HG03064 (cell line): ENCODE data around the gene GRN.
"Not testable (repeated sequence)": the region's sequence is repeated elsewhere in the genome, so short reads cannot be mapped to it uniquely, and the experiment has no call there.

Source experiments
- ATAC-seq: cut with Tn5 transposase; IDR thresholded peaks from one replicate; pipeline ENCODE4 v1.9.1; 2021; ENCODE audit warnings: low read depth; ENCODE audit not compliant: unreplicated experiment

The GRN gene

GRCh38 chr17:44345454-44346026 is 438 bp downstream of the GRN start:
- no peak for ATAC-seq

DNA sequence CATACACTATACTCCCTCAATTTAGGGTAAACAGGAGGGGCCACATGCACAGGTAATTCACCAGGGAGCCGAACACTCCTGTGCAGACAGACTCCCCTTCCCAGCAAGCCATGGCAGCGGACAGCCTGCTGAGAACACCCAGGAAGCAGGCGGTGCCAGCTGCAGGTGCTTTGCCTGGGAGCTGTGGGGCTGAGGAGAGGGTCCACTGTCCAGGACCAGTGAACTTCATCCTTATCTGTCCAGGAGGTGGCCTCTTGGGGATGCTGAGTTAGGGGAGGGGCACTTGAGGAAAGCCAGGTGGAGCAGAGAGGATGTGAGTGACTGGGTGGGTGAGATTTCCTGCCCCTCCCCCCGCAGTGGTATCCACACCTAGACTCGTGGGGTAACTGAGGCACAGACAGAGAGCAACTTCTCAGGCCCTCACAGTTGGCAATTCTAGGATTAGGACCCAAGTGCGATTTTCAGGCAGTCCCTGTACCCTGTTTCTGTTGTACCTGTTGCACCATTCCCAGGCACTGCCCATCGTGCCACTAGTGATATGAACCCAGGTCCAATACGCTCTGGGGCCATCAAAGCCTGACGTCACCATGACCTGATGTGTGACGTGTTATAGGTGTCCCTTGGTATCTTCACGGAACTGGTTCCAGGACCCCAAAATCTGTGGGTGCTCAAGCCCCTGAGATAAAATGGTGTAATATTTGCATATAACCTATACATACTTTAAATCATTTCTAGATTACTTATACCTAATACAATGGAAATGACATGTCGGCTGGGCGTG is 1.2 kb downstream of the GRN start:
- no peak for ATAC-seq

DNA sequence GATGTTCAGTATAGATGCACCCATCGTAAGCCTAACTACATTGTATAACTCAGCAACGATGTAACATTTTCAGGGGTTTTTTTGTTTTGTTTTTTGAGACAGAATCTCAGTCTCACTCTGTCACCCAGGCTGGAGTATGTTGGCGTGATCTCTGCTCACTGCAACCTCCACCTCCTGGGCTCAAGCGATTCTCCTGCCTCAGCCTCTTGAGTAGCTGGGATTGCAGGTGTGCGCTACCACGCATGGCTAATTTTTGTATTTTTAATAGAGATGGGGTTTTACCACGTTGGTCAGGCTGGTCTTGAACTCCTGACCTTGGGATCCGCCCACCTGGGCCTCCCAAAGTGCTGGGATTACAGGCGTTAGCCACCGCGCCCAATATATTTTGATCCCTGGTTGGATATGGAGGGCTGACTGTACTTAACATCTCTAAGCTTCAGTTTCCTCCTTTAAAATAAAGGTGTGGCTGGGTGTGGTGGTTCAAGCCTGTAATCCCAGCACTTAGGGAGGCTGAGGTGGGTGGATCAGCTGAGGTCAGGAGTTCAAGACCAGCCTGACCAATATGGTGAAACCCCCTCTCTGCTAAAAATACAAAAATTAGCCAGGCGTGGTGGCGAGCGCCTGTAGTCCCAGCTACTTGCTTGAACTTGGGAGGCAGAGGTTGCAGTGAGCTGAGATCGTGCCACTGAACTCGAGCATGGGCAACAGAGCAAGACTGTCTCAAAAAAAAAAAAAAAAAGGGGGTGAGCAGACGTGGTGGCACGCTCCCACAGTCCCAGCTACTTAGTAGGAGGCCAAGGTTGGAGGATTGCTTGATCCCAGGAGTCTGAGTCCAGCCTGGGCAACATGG is 2.3 kb downstream of the GRN start:
- not testable (repeated sequence) for ATAC-seq

DNA sequence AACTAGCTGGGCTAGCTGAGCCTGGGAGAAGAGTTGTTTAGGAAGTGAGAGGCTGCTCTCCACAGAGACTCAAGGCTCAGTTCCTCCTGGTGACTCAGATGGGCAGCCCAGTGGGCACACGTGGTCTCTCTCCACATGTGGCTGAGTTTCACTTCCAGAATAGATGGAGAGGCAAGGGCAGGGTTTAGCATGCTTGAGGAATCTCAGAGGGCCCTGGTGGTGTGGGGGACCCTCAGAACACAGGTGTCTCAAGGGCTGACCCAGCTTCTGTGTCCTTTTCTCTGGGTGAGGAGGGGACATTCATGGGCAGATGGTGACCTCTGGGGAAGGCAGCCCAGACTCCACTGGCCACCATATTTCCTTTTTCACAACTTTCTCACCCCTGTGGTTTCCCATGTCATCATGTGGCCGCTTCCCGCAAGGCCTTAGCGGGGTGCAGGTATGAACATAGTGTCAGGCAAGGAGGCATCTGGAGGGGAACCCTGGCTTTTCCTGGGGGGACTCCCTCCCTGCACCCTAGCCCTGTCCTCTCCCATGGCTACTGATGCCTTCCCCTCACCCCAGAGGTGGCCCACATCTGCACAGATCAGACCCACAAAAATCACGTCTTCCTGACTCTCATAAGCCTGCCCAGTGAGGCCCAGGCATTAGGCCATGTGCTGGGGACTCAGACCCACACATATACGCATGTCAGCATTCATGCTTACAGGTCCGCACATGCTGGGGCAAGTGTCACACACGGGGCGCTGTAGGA is 3.3 kb downstream of the GRN start:
- peak; percentile 33 for ATAC-seq

DNA sequence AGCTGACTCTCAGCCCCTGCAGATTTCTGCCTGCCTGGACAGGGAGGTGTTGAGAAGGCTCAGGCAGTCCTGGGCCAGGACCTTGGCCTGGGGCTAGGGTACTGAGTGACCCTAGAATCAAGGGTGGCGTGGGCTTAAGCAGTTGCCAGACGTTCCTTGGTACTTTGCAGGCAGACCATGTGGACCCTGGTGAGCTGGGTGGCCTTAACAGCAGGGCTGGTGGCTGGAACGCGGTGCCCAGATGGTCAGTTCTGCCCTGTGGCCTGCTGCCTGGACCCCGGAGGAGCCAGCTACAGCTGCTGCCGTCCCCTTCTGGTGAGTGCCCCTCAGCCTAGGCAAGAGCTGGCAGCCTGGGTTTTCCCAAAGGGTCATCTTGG is 3.9 kb downstream of the GRN start:
- ATAC-seq = no peak

- no peak for ATAC-seq
Measured at GRCh38 chr17:44349553-44350070, 4.5 kb downstream of the GRN start.

GRCh38 chr17:44350733-44351226 is 5.7 kb downstream of the GRN start:
- no peak for ATAC-seq

- ATAC-seq = no peak
Measured at GRCh38 chr17:44351464-44351863, 6.4 kb downstream of the GRN start.

DNA sequence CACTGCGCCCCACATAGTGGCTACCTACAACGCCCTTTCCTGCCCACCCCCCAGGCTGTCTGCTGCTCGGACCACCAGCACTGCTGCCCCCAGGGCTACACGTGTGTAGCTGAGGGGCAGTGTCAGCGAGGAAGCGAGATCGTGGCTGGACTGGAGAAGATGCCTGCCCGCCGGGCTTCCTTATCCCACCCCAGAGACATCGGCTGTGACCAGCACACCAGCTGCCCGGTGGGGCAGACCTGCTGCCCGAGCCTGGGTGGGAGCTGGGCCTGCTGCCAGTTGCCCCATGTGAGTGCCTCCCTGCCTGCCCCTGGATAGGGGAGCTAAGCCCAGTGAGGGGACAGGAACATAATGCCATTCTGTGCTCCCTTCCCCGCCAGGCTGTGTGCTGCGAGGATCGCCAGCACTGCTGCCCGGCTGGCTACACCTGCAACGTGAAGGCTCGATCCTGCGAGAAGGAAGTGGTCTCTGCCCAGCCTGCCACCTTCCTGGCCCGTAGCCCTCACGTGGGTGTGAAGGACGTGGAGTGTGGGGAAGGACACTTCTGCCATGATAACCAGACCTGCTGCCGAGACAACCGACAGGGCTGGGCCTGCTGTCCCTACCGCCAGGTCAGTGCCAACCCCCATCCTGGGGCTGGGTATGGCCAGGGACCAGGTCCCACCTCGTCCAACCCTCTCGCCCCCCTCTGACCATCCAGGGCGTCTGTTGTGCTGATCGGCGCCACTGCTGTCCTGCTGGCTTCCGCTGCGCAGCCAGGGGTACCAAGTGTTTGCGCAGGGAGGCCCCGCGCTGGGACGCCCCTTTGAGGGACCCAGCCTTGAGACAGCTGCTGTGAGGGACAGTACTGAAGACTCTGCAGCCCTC is 7.1 kb downstream of the GRN start:
- no peak for ATAC-seq

GRCh38 chr17:44352828-44353671 is 7.9 kb downstream of the GRN start:
- no peak for ATAC-seq

GRCh38 chr17:44353672-44354331 is 8.7 kb downstream of the GRN start:
- no peak for ATAC-seq

DNA sequence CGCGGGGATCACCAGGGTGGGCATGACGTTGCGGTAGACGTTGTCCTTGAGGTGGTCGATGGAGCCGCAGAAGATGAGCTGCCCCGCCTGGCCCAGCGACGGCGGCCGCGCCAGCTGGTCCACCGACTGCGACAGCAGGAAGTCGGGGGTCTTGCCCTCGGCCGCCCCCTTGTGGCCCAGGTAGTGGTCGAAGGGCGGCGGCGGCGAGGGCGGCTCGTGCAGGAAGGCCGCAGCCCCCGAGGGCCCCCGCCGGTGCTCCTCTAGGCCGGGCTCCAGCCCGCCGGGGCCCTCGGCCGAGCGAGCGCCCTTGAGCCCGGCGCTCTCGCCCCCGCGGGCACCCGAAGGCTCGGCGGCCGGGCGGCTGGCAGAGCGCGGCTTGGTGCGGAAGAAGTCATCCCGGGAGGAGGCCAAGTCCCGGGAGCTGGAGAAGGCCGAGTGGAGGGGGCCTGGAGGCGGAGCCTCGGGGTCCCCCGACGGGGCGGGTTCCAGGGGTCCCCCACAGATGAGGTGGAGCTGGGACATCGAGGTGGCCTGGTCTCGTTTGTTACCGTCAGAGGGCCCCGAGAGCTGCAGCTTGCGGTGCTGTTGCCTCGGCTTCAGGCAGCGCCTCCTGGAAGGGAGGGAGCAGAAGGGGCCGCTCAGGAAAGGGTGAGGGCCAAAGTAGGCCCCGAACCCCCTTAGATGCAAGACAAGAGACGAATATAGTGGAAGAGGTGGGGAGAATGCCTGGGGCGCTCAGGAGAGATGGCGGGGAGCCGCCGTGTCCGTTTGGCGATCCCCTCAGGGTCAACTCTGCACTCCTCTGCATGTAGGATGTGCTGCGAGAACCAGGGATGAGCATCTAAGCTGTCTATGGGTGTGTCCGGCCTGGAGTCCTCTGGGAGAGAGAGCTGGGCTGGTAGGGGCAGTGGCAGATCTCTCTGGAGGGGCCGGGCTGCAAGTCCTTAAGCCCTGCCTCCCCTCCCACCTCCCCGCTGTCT is 9.8 kb downstream of the GRN start:
- ATAC-seq = no peak

DNA sequence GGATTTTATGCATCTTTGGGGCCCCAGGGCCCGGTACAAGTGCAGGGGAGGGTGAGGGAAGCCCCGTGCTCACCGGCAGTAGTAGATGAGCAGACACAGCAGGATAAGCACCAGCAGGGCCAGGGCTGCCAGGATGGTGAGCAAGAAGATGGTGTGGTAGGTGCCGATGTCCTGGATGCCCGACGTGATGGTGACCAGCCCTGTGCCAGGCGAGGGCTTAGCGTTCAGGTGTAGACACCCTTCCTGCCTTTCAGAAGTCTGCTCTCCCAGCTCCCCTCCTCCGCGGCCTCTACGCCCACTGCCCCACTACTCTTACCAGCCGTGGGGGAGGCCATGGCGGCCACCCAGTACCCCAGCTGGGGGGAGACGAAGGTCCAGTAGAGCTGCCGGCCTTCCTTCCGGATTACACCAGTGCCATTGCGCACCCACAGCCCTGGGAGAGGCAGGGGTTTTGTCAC is 10.6 kb downstream of the GRN start:
- no peak for ATAC-seq

GRCh38 chr17:44356241-44356640 is 11.1 kb downstream of the GRN start:
- no peak for ATAC-seq

- ATAC-seq = no peak
Measured at GRCh38 chr17:44358066-44358465, 13.0 kb downstream of the GRN start.

- ATAC-seq = no peak
Measured at GRCh38 chr17:44359006-44359405, 13.9 kb downstream of the GRN start.
